HG02981 (cell line): Measurements from ENCODE around the gene ETS2.
"Not testable (repeated sequence)": the region's sequence is repeated elsewhere in the genome, so short reads cannot be mapped to it uniquely, and the experiment has no call there.

ENCODE experiments used
- ATAC-seq: cut with Tn5 transposase; IDR thresholded peaks from one replicate; pipeline ENCODE4 v1.9.1; 2021; ENCODE audit warnings: mild to moderate bottlenecking, moderate library complexity; ENCODE audit not compliant: unreplicated experiment

ETS2 gene

DNA sequence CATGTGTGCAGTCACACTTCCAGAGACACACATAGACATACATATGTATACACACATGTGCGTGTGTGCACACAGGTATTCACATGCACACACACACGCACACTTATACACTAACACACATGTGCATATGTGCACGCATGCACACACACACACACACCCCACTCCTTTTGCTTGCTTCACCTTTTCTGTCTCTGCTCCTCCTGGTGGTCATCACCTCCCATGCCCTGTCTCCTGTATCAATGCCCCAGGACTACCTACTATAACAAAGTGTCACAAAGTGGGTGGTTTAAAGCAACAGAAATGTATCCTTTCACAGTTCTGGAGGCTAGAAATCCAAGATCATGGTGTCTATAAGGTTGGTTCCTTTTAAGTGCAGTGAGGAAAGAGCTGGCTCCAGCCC, 27.4 kb downstream of the ETS2 start:
- ATAC-seq, result no peak

DNA sequence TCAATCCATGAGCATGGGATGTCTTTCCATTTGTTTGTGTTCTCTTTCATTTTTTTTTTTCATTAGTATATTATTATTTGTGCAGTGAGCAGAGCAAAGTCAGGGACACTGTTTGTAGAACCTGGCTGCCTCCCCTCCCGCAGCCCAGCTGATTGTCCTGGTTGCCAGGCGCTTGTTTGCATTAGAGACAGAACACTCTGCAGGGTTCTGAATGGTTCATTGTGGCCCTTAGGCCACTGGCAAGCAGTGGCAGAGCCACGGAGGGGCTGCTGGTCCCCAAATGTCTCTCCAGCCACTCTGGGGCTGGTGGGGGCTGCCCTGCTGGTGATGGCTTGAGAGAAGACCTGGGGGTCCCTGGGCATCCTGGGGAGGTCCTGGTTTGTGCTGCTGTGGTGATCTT, 29.0 kb downstream of the ETS2 start:
- ATAC-seq, result no peak

DNA sequence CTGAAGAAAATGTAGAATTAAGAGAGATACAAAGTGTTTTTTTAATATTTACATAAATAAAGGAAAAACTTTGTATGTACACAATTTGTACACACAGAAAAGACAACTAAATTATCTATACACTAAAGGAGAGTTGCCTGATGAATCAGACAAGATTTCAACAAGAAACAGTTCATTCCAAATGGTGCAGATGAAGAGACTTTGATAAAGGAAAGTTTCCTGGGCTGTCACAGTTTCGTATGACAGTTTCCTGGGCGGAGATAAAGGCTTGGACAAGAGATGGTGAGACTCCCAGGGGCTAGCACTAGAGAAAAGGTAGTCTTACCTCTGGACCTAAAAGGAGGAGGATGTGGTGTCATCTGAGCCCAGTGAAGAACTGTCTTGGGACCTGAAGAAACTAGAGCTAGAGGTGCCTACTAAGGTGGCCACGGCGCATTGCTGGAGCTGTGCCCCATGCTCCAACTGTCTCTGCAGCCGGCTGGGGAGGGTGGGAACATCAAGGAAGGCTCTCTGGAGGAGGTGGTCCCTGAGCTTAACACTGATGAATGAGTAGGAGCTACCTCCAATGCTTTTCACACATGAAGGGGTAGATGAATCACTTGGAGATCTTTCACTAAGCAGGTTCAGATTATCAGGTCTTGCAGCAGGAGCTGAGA, 32.2 kb downstream of the ETS2 start:
- ATAC-seq, result no peak

DNA sequence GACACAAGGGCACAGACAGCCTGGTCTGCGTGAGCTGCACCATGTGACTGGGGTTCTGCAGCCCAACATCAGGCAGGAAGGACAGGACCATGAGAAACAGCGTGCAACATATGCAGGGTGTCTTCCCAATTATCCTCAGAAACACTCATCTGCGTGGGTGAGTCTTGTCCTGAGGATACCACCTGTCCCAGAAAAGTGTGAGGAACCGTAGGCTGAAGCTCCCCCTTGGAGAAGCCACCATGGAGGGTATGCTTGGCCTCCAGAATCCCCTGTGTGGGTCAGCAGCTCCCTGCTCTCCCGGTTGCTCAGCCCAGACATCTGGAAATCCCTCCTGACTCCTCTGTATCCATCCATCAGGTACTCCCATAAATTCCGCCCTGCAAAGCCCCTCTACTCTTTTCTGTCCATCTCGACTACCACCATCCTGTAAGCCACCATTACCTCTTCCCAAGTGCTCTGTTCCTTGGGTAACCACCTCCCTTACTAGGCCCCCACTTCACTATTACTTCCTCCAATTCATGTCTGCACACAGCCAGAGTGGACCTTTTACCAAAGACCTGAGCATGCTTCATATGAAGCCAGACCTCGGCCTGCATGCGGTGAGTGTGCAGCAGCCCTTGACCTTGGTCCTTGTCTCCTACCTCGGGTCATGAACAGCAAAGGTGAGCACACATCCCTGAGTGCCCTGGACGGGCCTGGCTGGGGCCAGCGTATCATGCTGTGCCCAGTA, 33.0 kb downstream of the ETS2 start:
- no peak for ATAC-seq

DNA sequence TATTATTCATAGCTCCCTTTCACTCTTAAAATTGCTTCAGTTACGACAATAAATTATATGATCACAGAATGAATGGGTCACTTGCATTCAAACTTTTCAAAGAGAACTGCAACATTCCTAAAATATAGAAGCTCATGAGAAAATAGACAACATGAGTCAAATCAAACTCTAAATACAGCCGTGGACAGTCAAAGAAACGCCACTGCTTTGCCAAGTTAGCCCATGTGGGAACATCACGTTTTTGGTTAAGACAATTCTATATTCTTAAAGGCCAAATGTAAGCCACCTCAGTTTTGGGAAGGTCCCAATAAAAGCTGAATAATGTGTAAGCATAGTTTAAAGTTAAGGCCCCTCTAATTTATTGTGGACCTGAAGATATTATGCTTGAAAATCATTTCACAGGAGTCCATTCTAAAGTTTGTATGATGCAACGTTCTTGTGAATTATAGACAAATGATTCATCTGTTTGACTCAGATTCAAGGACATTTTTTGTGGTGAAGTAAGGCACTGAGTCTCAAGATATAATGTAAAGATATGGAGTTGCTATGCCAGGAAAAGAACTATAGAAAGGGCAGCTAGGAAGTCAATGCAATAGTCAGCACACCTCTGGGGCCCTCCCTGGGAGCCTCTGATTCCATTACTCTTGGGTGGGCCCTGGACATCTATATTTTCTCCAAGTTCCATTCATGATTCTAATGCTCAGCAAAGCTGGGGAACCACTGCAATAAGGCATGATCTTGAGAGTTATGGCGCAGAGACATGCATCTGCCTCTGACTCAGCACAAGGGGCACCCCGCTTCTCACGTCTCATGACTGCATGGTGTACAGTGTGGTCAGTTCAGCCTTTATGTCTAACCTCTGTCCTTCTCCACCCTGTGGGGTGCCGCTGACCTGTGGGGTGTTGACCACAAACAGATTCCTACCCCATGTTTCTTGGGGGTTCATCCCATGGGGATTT, 33.9 kb downstream of the ETS2 start:
- ATAC-seq, result no peak

DNA sequence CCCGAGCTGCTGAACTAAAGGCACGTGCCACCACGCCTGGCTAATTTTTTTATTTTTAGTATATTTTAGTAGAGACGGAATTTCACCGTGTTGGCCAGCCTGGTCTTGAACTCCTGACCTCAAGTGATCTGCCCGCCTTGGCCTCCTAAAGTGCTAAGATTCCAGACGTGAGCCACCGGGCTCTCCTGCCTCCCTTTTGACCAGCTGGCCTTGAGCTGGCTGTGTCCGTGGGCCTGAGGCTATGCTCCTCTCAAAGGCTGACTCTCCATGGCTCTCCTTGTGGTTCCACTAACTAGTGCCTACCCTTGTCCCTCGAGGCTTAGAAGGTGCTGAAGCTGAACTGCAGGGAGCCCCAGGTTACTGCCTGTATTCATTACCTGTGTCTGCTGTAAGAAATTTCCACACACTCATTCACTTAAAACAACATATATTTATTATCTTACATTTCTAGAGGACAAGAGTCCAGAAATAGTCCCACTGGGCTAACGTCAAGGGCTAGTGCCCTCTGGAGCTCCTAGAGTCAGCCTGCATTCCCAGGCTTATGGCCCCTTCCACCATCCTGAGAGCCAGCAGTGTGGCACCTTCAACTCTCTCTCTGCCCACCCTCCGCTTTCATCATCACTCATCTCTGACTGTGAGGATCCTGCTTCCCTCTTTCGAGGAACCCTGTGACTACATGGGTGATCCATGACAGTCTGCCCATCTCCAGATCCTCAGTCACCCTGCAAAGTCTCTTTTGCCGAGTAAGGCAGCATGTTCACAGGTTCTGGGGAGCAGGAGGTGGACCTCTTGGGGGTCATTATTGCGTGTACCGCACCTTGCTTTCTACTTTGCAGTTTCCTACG, 34.9 kb downstream of the ETS2 start:
- no peak for ATAC-seq

DNA sequence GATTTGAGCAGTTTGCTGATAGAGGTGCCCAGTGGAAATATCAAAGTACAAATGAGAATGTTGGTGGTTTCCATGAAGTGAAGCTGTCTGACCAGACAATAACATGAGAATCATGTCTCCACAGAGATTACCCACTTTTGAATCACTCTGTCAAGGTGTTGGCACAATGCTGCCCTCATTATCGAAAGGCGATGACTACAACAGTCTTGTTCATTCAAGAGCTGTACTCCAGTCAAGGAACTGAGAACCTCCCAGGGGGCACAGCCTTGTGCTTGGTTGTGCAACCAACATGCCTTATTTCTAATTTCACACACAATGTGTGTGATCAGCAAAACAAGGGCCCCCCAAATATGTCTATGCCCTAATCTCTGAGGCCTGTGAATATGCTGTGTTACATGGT, 35.7 kb downstream of the ETS2 start:
- no peak for ATAC-seq

DNA sequence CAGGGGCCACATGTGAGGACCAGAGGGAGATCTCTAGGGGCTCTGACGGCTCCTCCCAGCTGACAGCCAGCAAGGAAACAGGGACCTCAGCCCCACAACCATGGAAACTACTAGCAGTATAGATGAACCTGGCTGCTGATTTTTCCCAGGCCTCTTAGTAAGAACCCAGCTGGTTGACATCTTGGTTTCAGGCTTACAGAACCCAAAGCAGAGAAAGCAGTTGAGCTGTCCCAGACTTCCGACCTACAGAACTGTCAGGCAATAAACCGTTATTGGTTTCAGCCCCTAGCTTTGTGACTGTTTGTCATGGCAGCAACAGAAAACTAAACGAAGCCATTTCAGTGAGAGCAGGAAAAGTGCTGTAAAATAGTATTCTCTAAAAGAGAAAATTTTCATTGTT, 36.4 kb downstream of the ETS2 start:
- no peak for ATAC-seq

DNA sequence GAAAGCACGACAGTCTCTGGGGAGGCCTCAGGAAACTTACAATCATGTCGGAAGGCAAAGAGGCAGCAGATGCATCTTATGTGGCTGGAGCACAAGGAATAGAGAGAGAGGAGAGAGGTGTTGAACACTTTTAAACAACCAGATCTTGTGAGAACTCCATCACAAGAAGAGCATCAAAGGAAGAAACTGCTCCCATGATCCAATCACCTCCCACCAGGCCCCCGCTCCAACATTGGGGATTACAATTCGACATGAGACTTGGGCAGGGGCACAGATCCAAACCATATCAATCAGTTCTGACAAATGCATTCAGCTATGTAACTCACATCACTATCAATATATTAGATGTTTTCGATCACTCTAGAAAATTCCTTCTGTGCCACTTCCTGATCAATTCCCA, 37.6 kb downstream of the ETS2 start:
- no peak for ATAC-seq

DNA sequence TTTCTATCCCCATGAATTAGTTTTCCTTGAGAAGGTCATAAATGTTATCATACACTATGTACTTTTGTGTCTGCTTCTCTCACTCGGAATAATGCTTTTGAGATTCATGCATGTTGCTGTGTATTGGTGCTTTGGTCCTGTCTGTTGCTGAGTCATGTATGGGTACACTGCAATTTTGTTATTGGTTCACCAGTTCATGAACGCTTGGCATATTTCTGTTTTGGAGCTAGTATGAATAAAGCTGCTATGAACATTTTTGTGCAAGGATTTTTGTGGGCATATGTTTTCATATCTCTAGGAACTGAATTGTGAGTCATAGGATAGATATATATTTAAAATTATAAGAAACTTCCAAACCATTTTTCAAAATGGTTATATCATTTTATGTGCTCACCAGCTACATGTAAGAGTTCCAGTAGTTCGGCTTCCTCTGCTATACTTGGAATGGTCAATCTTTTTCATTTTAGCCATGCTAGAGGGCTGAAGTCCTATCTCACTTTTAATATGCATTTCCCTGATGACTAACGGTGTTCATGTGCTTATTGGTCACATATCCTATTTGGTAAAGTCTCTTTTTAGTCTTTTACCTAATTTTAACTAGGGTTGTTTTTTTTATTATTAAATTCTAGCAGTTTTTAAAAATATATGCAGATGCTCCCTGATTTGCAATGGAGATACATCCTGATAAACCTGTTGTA, 38.2 kb downstream of the ETS2 start:
- no peak for ATAC-seq

DNA sequence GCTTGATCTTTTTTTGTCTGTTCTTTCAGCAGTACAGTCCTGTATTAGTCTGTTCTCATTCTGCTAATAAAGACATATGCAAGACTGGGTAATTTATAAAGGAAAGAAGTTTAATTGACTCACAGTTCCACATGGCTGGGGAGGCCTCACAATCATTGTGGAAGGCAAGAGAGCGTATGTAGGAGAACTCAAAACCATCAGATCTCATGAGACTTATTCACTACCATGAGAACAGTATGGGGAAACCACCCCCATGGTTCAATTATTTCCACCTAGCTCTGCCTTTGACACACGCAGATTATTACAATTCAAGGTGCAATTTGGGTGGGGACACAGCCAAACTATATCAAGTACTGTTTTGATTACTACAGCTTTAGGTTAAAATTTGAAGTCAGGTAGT, 39.6 kb downstream of the ETS2 start:
- not testable (repeated sequence) for ATAC-seq

DNA sequence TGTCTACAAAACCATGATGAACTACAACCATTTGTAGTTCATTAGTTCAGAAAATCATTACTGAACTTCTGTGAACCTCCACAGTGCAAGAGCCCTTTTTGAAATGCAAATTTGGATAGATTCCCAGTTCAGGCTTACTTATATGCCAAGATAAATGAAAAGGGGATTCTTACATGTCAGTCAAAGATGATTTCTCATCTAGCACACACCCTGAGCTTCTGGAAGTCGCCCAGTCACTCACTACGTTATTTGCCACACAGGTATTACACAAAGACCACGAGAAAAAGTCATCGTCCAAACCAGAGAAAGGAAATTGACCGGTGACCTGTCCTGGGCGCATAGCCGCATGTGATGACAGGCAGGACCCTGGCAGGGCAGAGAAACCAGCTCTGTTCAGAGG, 41.8 kb downstream of the ETS2 start:
- no peak for ATAC-seq

DNA sequence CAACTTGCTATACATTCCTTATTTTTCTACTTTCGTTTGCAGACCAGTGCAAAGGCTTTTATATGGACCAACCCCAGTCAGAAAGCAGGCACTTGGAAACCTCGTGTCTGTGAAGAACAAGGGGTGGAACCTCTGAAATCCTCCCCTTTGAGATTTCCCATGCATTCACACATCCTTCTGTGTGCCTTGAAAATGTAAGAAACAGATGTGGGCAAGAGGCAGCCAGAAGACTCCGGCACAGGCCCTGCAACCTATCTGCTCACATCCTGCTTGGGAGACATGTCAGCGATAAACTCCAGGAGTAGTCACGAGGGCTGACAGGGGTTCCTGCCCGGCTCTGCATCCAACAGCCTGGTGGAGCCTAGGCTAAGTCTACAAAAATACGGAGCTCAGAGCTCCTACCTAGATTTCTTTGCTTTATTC, 42.5 kb downstream of the ETS2 start:
- no peak for ATAC-seq

DNA sequence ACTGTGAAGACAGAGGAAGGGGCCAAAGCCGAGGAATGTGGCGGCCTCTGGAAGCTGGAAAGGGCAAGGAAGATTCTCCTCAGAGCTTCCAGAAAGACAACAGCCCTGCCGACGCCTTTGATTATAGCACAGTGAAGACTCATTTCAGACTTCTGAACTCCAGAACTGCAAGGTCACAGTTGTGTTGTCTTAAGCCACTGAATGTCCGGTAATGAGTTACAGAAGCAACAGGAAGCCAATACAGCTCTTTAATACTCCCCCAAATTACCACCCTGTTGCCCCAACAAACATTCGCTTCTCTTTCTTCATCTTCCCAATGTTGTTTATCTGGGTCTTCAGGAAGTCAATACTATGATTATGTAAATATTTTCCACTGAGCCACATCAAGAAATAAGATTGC, 44.0 kb downstream of the ETS2 start:
- no peak for ATAC-seq

DNA sequence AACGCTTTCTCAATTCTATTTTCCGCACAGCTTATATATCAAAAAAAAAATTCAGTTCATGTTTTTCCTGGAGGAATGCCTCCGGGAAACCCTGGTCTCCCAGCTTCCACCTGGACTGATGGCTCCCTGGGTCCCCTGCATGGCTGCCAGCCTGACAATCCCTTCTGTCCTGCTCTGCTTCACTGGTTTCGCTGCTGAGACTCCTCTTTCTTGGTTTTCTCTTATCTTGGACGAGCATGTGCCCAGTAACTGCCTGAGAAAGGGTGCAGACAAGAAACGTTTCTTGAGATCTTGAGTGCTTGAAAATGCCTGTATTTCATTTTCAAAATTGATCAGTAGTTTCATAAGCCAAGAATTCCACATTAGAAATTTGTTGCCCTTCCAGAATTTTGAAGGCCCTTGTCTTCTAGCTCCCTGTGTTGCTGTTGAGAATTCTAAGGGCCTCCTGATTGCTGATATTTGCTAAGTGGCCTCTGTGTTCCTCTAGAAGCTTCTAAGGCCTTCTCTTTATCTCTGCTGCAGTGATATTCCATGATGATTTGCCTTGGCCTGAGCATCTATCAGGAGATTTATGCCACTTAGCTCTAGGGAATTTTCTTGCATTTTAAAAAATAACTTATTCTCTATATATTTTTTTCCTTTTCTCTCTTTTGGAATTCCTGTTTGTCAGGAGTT, 44.7 kb downstream of the ETS2 start:
- no peak for ATAC-seq

DNA sequence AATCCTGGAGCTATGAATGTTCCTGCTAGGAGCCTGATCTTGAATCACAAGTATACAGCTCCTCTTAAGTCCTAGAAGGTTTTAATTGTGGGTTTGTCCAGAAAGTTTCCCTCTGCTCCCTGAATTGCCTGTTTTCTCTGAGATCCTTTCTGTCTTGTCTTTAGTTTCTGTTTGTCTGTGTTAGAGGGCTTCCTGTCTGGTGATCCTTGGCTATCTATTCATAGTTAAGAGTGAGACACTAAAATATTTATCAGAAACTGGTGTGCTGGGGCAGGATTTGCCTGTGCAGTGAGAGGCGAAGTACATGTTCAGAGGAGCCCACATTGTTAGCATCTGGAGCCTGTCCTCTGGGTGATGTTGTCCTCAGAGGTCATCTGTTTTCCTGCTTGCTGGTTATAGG, 45.4 kb downstream of the ETS2 start:
- no peak for ATAC-seq

DNA sequence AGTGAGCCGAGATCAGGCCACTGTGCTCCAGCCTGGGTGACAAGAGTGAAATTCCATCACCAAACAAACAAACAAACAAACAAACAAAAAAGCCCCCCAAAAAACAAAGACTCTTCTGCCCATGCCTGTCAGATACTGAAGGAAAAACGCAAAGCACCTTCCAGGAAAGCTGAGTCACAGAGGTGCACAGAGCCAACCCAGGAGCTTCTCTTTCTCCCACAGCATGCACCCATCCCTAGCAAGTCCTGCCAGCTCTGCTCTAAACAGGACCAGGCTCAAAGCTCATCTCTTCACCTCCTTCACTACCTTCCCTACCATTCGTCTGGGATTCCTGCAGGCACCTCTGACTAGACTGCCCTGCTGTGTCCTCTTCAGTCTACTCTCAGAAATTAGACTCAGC, 46.5 kb downstream of the ETS2 start:
- ATAC-seq, result no peak

DNA sequence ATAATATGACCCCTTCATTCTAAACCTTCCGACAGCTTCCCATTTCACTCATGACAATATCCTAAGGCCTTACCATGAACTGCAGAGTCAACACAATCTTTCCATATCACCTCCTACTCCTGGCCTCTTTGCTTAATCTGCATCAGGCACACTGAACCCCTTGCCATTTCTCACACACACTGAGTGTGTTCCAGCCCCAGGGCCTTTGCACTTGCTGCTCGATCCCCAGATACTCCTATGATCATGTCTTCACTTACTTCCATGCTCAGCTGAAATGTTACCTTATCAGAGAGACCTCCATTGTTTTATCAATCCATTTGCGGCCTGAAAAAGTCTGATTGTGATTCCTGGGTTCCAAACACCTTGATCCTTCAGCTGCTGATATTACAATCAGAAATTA, 47.0 kb downstream of the ETS2 start:
- no peak for ATAC-seq

DNA sequence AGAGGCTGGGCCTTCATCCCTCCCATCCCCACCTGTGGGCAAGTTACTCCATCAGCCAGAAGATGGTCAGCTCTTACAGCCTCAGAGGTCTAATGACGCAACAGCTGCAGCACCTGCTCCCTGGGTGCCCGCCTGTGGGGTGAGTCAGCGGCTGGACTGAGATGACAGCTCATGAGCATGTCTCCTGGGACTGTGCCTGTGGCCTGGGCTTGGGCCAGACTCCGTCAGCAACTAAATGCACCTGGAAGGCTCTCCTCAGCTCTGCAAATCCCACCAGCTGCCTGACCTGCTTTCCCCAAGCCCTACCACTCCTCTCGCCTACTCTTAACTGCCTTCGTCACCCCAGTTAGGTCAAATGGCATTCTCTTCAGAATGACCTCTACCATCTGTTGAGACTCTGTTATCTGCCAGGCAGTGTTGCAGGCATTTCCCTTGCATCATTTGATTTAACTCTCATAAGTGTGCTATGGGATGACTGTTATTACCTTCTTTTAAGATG, 47.7 kb downstream of the ETS2 start:
- peak; percentile 92 for ATAC-seq
